ENCODE data around the gene PRMT7. TPM values are rescaled to one million over a fixed set of nuclear protein-coding genes. Genes with fewer than 3 reads are reported as not detected.

Gene PRMT7
- polyA plus RNA-seq, 1 donor from 2014 or later: 203 TPM

- no peak overlapping the region for H2AFZ ChIP-seq (ENCODE audit: low read depth, low read length)
- no peaks in the 10 kb centered on the region for H4K20me1 ChIP-seq (ENCODE audit: insufficient read depth)
- H3K9me3 ChIP-seq (ENCODE audit: low read length): no peaks in the 10 kb centered on the region
- H3K9me2 ChIP-seq (ENCODE audit: insufficient read depth, low read length): no peaks in the 10 kb centered on the region
- TF ChIP-seq RAD21 (conservative IDR thresholded peaks at IDR 0.05) (no peak), TAF1 (IDR thresholded peaks at IDR 0.05; ENCODE audit: low read depth) (no peak), SMC3 (conservative IDR thresholded peaks at IDR 0.05; ENCODE audit: poor library complexity) (no peak), EZH2 (IDR thresholded peaks at IDR 0.05; ENCODE audit: borderline replicate concordance, insufficient read depth, low read length, poor library complexity, severe bottlenecking) (no peak), POLR2AphosphoS5 (IDR thresholded peaks at IDR 0.05) (no peak), CTCF (IDR thresholded peaks at IDR 0.05; ENCODE audit: poor library complexity, severe bottlenecking) (no peak), EP300 (conservative IDR thresholded peaks at IDR 0.05; ENCODE audit: poor library complexity, severe bottlenecking) (no peak), REST (IDR thresholded peaks at IDR 0.05; ENCODE audit: borderline replicate concordance) (no peak), MXI1 (conservative IDR thresholded peaks at IDR 0.05; ENCODE audit: poor library complexity, severe bottlenecking) (no peak)
- H3K27ac ChIP-seq (ENCODE audit: low read length): no peak overlapping the region
- no peaks in the 10 kb centered on the region for H3K27me3 ChIP-seq (ENCODE audit: insufficient read depth, low read depth, low read length)
- H3K79me2 ChIP-seq (replicated peaks; ENCODE audit: insufficient read depth, low read length): no peaks in the 10 kb centered on the region
- H3K36me3 ChIP-seq (ENCODE audit: insufficient read depth, low read length): no peaks in the 10 kb centered on the region
- no peaks in the 10 kb centered on the region for H3F3A ChIP-seq (ENCODE audit: insufficient read depth, low read length, poor library complexity, severe bottlenecking)
- H3K4me3 ChIP-seq (ENCODE audit: low read length): no peak overlapping the region
- H3K4me2 ChIP-seq (ENCODE audit: low read length): no peak overlapping the region
- H3K9ac ChIP-seq (ENCODE audit: low read length): no peak overlapping the region
Measured at GRCh38 chr16:68345958-68346635, 35.3 kb downstream of the PRMT7 start.

- Histone ChIP-seq H3K9me3 (ENCODE audit: low read length) (no peaks in the 10 kb centered on the region), H3K79me2 (replicated peaks; ENCODE audit: insufficient read depth, low read length) (no peaks in the 10 kb centered on the region), H2AFZ (ENCODE audit: low read depth, low read length) (no peak overlapping the region), H3K9me2 (ENCODE audit: insufficient read depth, low read length) (no peaks in the 10 kb centered on the region), H3K27me3 (ENCODE audit: insufficient read depth, low read depth, low read length) (no peaks in the 10 kb centered on the region), H3F3A (ENCODE audit: insufficient read depth, low read length, poor library complexity, severe bottlenecking) (no peaks in the 10 kb centered on the region), H3K27ac (ENCODE audit: low read length) (no peak overlapping the region), H3K9ac (ENCODE audit: low read length) (no peak overlapping the region), H4K20me1 (ENCODE audit: insufficient read depth) (no peaks in the 10 kb centered on the region), H3K36me3 (ENCODE audit: insufficient read depth, low read length) (no peaks in the 10 kb centered on the region), H3K4me2 (ENCODE audit: low read length) (no peak overlapping the region), H3K4me3 (ENCODE audit: low read length) (no peak overlapping the region)
- TF ChIP-seq POLR2AphosphoS5 (IDR thresholded peaks at IDR 0.05): no peak
- TF ChIP-seq TAF1 (IDR thresholded peaks at IDR 0.05; ENCODE audit: low read depth): no peak
- no peak for TF ChIP-seq REST (IDR thresholded peaks at IDR 0.05; ENCODE audit: borderline replicate concordance)
- TF ChIP-seq RAD21 (conservative IDR thresholded peaks at IDR 0.05): no peak
- TF ChIP-seq EZH2 (IDR thresholded peaks at IDR 0.05; ENCODE audit: borderline replicate concordance, insufficient read depth, low read length, poor library complexity, severe bottlenecking): no peak
- TF ChIP-seq MXI1 (conservative IDR thresholded peaks at IDR 0.05; ENCODE audit: poor library complexity, severe bottlenecking): no peak
- no peak for TF ChIP-seq CTCF (IDR thresholded peaks at IDR 0.05; ENCODE audit: poor library complexity, severe bottlenecking)
- TF ChIP-seq SMC3 (conservative IDR thresholded peaks at IDR 0.05; ENCODE audit: poor library complexity): no peak
- TF ChIP-seq EP300 (conservative IDR thresholded peaks at IDR 0.05; ENCODE audit: poor library complexity, severe bottlenecking): no peak
Measured at GRCh38 chr16:68346892-68347480, 36.2 kb downstream of the PRMT7 start.
